IMR-90 (cell line): ENCODE results near the gene SCN1B. TPM values are rescaled to one million over a fixed set of nuclear protein-coding genes. Genes with fewer than 3 reads are reported as not detected.

ENCODE experiments used
- ATAC-seq: fragments of 200-7000 bp; cut with Tn5 transposase; 2 replicates; pipeline ENCODE4 v1.9.1; 2020; ENCODE audit warnings: low read depth, mild to moderate bottlenecking, moderate library complexity
- BruUV-seq: library from RNA; stranded (reverse); fragments of 400-500 nt; replicated peaks from 2 replicates; lab custom pipeline; 2021; lab: Mats Ljungman, UMichigan
- CTCF ChIA-PET: fragments of 300-600 bp; formaldehyde crosslinking; extraction: SDS; loops from one replicate; lab custom pipeline; 2021; ENCODE audit warnings: antibody characterized with exemption; lab: Yijun Ruan, JAX
- POLR2A ChIA-PET: fragments of 300-600 bp; sonication (Branson Sonifier 250); formaldehyde crosslinking; loops from one replicate; lab custom pipeline; 2022; ENCODE audit warnings: antibody characterized with exemption; ENCODE audit not compliant: unreplicated experiment; lab: Charles Lee
- DNase-seq: peaks from one replicate; pipeline ENCODE4 v3.0.0; 2013
- H2AFZ ChIP-seq: replicated peaks from 2 replicates; pipeline ENCODE3; 2013; ENCODE audit warnings: low read length, mild to moderate bottlenecking; ENCODE audit not compliant: poor library complexity
- H2AK5ac ChIP-seq: 2 replicates; pipeline ENCODE4 v1.6.1; 2013; ENCODE audit warnings: low read depth, low read length, inconsistent platforms
- H2AK9ac ChIP-seq: replicated peaks from 2 replicates; pipeline ENCODE3; 2013; ENCODE audit warnings: mild to moderate bottlenecking, low read depth, low read length, moderate library complexity; ENCODE audit not compliant: poor library complexity
- H2BK120ac ChIP-seq: 2 replicates; pipeline ENCODE4 v1.6.1; 2013; ENCODE audit warnings: low read depth, low read length, inconsistent platforms
- H2BK15ac ChIP-seq: 3 replicates; pipeline ENCODE4 v1.6.1; 2013; ENCODE audit warnings: low read depth, low read length, inconsistent platforms
- H2BK20ac ChIP-seq: 2 replicates; pipeline ENCODE4 v1.6.1; 2013; ENCODE audit warnings: low read depth, mild to moderate bottlenecking, inconsistent platforms, low read length, moderate library complexity
- H2BK5ac ChIP-seq: 2 replicates; pipeline ENCODE4 v1.6.1; 2013; ENCODE audit warnings: mild to moderate bottlenecking, low read depth, low read length, inconsistent platforms; ENCODE audit not compliant: poor library complexity, severe bottlenecking
- H3K14ac ChIP-seq: replicated peaks from 2 replicates; pipeline ENCODE4 v1.6.1; 2013; ENCODE audit warnings: low read depth, low read length, inconsistent platforms
- H3K18ac ChIP-seq: 2 replicates; pipeline ENCODE4 v1.6.1; 2013; ENCODE audit warnings: low read depth, low read length, control low read depth
- H3K23ac ChIP-seq: 2 replicates; pipeline ENCODE4 v1.6.1; 2013; ENCODE audit warnings: low read depth, low read length, inconsistent platforms
- H3K27ac ChIP-seq: 2 replicates; pipeline ENCODE4 v1.5.1; 2013; ENCODE audit warnings: mild to moderate bottlenecking, control low read depth, low read length; ENCODE audit not compliant: insufficient read depth
- H3K27me3 ChIP-seq: 2 replicates; pipeline ENCODE4 v1.6.1; 2013; ENCODE audit warnings: low read length; ENCODE audit not compliant: control insufficient read depth, insufficient read depth
- H3K36me3 ChIP-seq: 2 replicates; pipeline ENCODE4 v1.6.1; 2013; ENCODE audit warnings: low read length, mixed read lengths; ENCODE audit not compliant: control insufficient read depth, insufficient read depth
- H3K4ac ChIP-seq: 2 replicates; pipeline ENCODE4 v1.6.1; 2013; ENCODE audit warnings: low read depth, low read length, inconsistent platforms
- H3K4me1 ChIP-seq: 2 replicates; pipeline ENCODE4 v1.6.1; 2013; ENCODE audit warnings: low read length, mixed read lengths; ENCODE audit not compliant: control insufficient read depth, insufficient read depth
- H3K4me2 ChIP-seq: 2 replicates; pipeline ENCODE4 v1.6.1; 2013; ENCODE audit warnings: low read depth, mild to moderate bottlenecking, control low read depth, low read length, moderate library complexity
- H3K4me3 ChIP-seq: 2 replicates; pipeline ENCODE4 v1.5.1; 2013; ENCODE audit warnings: low read depth, mild to moderate bottlenecking, control low read depth, low read length, moderate library complexity; ENCODE audit not compliant: insufficient read depth
- H3K56ac ChIP-seq: 2 replicates; pipeline ENCODE4 v1.6.1; 2013; ENCODE audit warnings: low read length, inconsistent platforms; ENCODE audit not compliant: insufficient read depth; ENCODE audit errors: extremely low read depth
- H3K79me1 ChIP-seq, 2 experiments: 2 replicates each; pipeline ENCODE4 v1.6.1; 2013; ENCODE audit warnings: low read length in 2 of 2, inconsistent platforms in 1 of 2, low read depth in 1 of 2
- H3K9ac ChIP-seq: 2 replicates; pipeline ENCODE4 v1.6.1; 2013; ENCODE audit warnings: low read depth, low read length, control low read depth
- H3K9me1 ChIP-seq: 2 replicates; pipeline ENCODE4 v1.6.1; 2013; ENCODE audit warnings: low read length, inconsistent platforms; ENCODE audit not compliant: insufficient read depth
- H3K9me3 ChIP-seq: 2 replicates; pipeline ENCODE4 v1.6.1; 2013; ENCODE audit warnings: low read length; ENCODE audit not compliant: control insufficient read depth, insufficient read depth
- H4K20me1 ChIP-seq: 2 replicates; pipeline ENCODE4 v1.6.1; 2013; ENCODE audit warnings: low read length, inconsistent platforms; ENCODE audit not compliant: insufficient read depth
- H4K5ac ChIP-seq: 2 replicates; pipeline ENCODE4 v1.6.1; 2013; ENCODE audit warnings: mild to moderate bottlenecking, low read depth, low read length, control low read depth
- H4K8ac ChIP-seq, 2 experiments: 2 replicates each; pipeline ENCODE4 v1.6.1; 2013; ENCODE audit warnings: low read depth in 2 of 2, low read length in 2 of 2, control low read depth in 1 of 2, inconsistent platforms in 1 of 2
- H4K91ac ChIP-seq: 2 replicates; pipeline ENCODE4 v1.6.1; 2013; ENCODE audit warnings: low read depth, low read length, inconsistent platforms; ENCODE audit not compliant: insufficient read depth
- BHLHE40 ChIP-seq: fragments of 150-350 bp; IDR thresholded peaks from 2 replicates; pipeline ENCODE4 v1.6.1; 2016; ENCODE audit warnings: mild to moderate bottlenecking, low read depth, low read length
- CEBPB ChIP-seq: IDR thresholded peaks from 2 replicates; pipeline ENCODE4 v1.6.1; 2012; ENCODE audit warnings: low read depth, low read length, improper control_type of control experiment
- CHD1 ChIP-seq: IDR thresholded peaks from 2 replicates; pipeline ENCODE4 v1.6.1; 2012; ENCODE audit warnings: low read depth, low read length, improper control_type of control experiment
- FOS ChIP-seq: fragments of 150-350 bp; IDR thresholded peaks from 2 replicates; pipeline ENCODE4 v1.6.1; 2016; ENCODE audit warnings: low read depth, low read length
- MAFK ChIP-seq: IDR thresholded peaks from 2 replicates; pipeline ENCODE4 v1.6.1; 2012; ENCODE audit warnings: low read depth, low read length, improper control_type of control experiment
- MAZ ChIP-seq: IDR thresholded peaks from 2 replicates; pipeline ENCODE4 v1.6.1; 2012; ENCODE audit warnings: low read depth, mild to moderate bottlenecking, low read length, improper control_type of control experiment, moderate library complexity, borderline replicate concordance
- MXI1 ChIP-seq: IDR thresholded peaks from 2 replicates; pipeline ENCODE4 v1.6.1; 2012; ENCODE audit warnings: low read depth, mild to moderate bottlenecking, low read length, moderate library complexity, borderline replicate concordance
- POLR2A ChIP-seq: IDR thresholded peaks from 2 replicates; pipeline ENCODE4 v1.6.1; 2012; ENCODE audit warnings: mild to moderate bottlenecking, low read depth, low read length
- RAD21 ChIP-seq: IDR thresholded peaks from 2 replicates; pipeline ENCODE4 v1.6.1; 2012; ENCODE audit warnings: low read length, improper control_type of control experiment
- RFX5 ChIP-seq: IDR thresholded peaks from 2 replicates; pipeline ENCODE4 v1.8.0; 2012; ENCODE audit warnings: low read depth, mild to moderate bottlenecking, low read length, moderate library complexity
- SMC3 ChIP-seq: fragments of 150-350 bp; IDR thresholded peaks from 2 replicates; pipeline ENCODE4 v1.6.1; 2016; ENCODE audit warnings: low read depth, mild to moderate bottlenecking, antibody characterized with exemption, low read length, moderate library complexity
- WGBS, 2 experiments: methylation state at CpG; one replicate each; pipeline versions ENCODE4 v1.1.5 to v1.1.7; 2013; ENCODE audit warnings: missing lambda C conversion rate in 2 of 2; ENCODE audit not compliant: insufficient read length in 1 of 2; ENCODE audit errors: extremely low coverage in 2 of 2; 5-methylcytosine and 5-hydroxymethylcytosine counted together
- dilution Hi-C: fragments of 300-500 bp; cut with HindIII; formaldehyde crosslinking; loops from one replicate; pipeline ENCODE4 v1.14.3; 2018; ENCODE audit warnings: low sequenced_read_pairs; ENCODE audit not compliant: unreplicated experiment
- in situ Hi-C: fragments of 300-500 bp; cut with MboI; formaldehyde crosslinking; loops from 3 replicates; pipeline ENCODE4 v1.14.3; 2019; ENCODE audit warnings: low sequenced_read_pairs, inconsistent platforms, mixed read lengths
- intact Hi-C: fragments of 100-400 bp; cut with micrococcal nuclease; formaldehyde crosslinking; loops from 2 replicates; pipeline ENCODE4 v1.10.0; 2022
- polyA plus RNA-seq, 3 experiments: library from polyadenylated mRNA; depleted of rRNA; stranded (reverse); fragments of >200 nt; gene quantifications; 2 replicates each; pipeline ENCODE4 v1.2.3, GENCODE V29; 2012; ENCODE audit warnings: low replicate concordance in 1 of 3
- total RNA-seq: library from RNA; depleted of rRNA; stranded (reverse); fragments of >200 nt; gene quantifications from 2 replicates; pipeline ENCODE4 v1.2.3, GENCODE V29; 2012
- TF ChIP-seq, protein P1 (sequence below): fragments of 150-350 bp; IDR thresholded peaks from 2 replicates; pipeline ENCODE4 v1.6.1; 2017; ENCODE audit warnings: mild to moderate bottlenecking, antibody characterized with exemption, low read length, low read depth
- TF ChIP-seq, protein P2 (sequence below): conservative IDR thresholded peaks from 2 replicates; pipeline ENCODE4 v1.5.1; 2012; ENCODE audit warnings: mild to moderate bottlenecking, low read depth, low read length, improper control_type of control experiment
- TF ChIP-seq, protein P3 (sequence below): fragments of 150-350 bp; IDR thresholded peaks from 2 replicates; pipeline ENCODE4 v1.6.1; 2016; ENCODE audit warnings: low read depth, mild to moderate bottlenecking, low read length, moderate library complexity, borderline replicate concordance

SCN1B gene
- total and polyA plus RNA-seq, 2 of the 4 experiments (the other 2 are of a cell fraction) = 2.0 to 9.6 TPM

DNA sequence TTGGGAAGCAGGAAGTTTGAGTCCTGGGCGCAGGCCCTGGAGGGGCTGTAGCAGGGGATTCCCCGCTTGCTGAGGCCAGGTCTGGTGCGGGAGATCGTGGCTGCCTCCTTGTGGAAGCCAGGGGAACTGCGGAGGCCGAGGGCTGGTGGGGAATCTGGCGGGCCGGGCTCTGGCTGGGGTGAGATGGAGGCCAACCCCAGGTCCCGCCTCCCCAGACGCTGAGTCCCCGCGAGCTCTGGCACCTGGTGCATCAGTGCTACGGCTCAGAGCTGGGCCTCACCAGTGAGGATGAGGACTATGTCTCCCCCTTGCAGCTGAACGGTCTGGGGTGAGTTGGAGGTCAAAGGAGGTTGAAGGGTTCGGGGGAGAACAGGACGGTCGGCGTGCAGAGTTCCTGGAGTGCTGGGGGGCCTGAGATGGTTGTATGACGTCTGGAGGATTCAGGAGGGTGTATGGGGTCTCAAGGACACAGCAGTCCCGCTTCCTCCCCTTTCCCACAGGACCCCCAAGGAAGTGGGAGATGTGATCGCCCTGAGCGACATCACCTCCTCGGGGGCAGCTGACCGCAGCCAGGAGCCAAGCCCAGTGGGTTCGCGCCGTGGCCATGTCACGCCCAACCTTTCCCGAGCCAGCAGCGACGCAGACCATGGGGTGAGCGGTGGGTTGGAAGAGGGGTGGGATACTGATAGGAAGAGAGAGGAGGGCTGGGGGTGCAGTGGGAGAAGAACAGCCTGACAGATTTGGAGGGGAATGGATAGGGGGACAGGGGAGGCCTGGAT lies 17.0 kb upstream of the SCN1B start:
- peak overlapping the region; percentile 9 for H2AK9ac ChIP-seq
- in situ Hi-C loops (no loop called here), dilution Hi-C loops (no loop called here), intact Hi-C loops (loop anchor here (1.0 kb wide), 1 partner anchor 40 kb away; no protein-coding TSS in a partner anchor)
- no peak overlapping the region for H2BK5ac ChIP-seq
- POLR2A ChIA-PET = no interaction called here
- DNase-seq (peak; percentile 57), ATAC-seq (peak; percentile 91)
- no peak overlapping the region for H3K14ac ChIP-seq
- H4K5ac ChIP-seq = no peak overlapping the region
- H3K4me3 ChIP-seq = no peak overlapping the region
- H3K9ac ChIP-seq = no peak overlapping the region
- H2BK20ac ChIP-seq = no peak overlapping the region
- no peak overlapping the region for H3K56ac ChIP-seq
- H3K4me1 ChIP-seq = no peaks in the 10 kb centered on the region
- H3K4ac ChIP-seq = no peak overlapping the region; the same call in 1 of the 2 replicates
- H3K27me3 ChIP-seq = no peaks in the 10 kb centered on the region
- WGBS, 2 experiments = 94% methylated on average over 8 of the region's 32 CpGs; no CpG with 5 or more reads in 1 of the 2 experiments
- peaks cover 14% of the 10 kb centered on the region; the same call in 1 of the 2 replicates for H4K20me1 ChIP-seq
- H3K27ac ChIP-seq = no peak overlapping the region
- H3K36me3 ChIP-seq = peaks cover 72% of the 10 kb centered on the region
- H2AFZ ChIP-seq = no peak overlapping the region
- no peaks in the 10 kb centered on the region; the same call in 1 of the 2 replicates for H3K9me1 ChIP-seq
- peaks cover 1 to 32% of the 10 kb centered on the region in 2 experiments; a peak in 3 of 4 replicates for H3K79me1 ChIP-seq
- CTCF ChIA-PET = interaction anchor here (1.6 kb wide), 1 partner anchor 28 kb away, joined by 4 read pairs; no protein-coding TSS in a partner anchor
- no peak overlapping the region for H2BK15ac ChIP-seq
- BruUV-seq = no TSS peak
- no peak overlapping the region for H3K18ac ChIP-seq
- H3K9me3 ChIP-seq = no peaks in the 10 kb centered on the region
- H3K23ac ChIP-seq = no peak overlapping the region
- H2AK5ac ChIP-seq = no peak overlapping the region
- H2BK120ac ChIP-seq = no peak overlapping the region
- no peak overlapping the region for H4K8ac ChIP-seq
- no peak overlapping the region for H3K4me2 ChIP-seq
- no peak overlapping the region for H4K91ac ChIP-seq
- TF ChIP-seq, protein P1, sequence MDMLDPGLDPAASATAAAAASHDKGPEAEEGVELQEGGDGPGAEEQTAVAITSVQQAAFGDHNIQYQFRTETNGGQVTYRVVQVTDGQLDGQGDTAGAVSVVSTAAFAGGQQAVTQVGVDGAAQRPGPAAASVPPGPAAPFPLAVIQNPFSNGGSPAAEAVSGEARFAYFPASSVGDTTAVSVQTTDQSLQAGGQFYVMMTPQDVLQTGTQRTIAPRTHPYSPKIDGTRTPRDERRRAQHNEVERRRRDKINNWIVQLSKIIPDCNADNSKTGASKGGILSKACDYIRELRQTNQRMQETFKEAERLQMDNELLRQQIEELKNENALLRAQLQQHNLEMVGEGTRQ = no peak
- TF ChIP-seq SMC3 (peak; percentile 93), CHD1 (no peak), MAFK (no peak), RFX5 (no peak), CEBPB (no peak), MAZ (no peak), MXI1 (no peak), POLR2A (no peak), FOS (no peak), BHLHE40 (no peak), RAD21 (peak; percentile 91)
- TF ChIP-seq, protein P2, sequence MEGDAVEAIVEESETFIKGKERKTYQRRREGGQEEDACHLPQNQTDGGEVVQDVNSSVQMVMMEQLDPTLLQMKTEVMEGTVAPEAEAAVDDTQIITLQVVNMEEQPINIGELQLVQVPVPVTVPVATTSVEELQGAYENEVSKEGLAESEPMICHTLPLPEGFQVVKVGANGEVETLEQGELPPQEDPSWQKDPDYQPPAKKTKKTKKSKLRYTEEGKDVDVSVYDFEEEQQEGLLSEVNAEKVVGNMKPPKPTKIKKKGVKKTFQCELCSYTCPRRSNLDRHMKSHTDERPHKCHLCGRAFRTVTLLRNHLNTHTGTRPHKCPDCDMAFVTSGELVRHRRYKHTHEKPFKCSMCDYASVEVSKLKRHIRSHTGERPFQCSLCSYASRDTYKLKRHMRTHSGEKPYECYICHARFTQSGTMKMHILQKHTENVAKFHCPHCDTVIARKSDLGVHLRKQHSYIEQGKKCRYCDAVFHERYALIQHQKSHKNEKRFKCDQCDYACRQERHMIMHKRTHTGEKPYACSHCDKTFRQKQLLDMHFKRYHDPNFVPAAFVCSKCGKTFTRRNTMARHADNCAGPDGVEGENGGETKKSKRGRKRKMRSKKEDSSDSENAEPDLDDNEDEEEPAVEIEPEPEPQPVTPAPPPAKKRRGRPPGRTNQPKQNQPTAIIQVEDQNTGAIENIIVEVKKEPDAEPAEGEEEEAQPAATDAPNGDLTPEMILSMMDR = peak; percentile 87
- TF ChIP-seq, protein P3, sequence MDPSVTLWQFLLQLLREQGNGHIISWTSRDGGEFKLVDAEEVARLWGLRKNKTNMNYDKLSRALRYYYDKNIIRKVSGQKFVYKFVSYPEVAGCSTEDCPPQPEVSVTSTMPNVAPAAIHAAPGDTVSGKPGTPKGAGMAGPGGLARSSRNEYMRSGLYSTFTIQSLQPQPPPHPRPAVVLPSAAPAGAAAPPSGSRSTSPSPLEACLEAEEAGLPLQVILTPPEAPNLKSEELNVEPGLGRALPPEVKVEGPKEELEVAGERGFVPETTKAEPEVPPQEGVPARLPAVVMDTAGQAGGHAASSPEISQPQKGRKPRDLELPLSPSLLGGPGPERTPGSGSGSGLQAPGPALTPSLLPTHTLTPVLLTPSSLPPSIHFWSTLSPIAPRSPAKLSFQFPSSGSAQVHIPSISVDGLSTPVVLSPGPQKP = no peak
